Measurements from ENCODE around the gene ZFP62.

DNA sequence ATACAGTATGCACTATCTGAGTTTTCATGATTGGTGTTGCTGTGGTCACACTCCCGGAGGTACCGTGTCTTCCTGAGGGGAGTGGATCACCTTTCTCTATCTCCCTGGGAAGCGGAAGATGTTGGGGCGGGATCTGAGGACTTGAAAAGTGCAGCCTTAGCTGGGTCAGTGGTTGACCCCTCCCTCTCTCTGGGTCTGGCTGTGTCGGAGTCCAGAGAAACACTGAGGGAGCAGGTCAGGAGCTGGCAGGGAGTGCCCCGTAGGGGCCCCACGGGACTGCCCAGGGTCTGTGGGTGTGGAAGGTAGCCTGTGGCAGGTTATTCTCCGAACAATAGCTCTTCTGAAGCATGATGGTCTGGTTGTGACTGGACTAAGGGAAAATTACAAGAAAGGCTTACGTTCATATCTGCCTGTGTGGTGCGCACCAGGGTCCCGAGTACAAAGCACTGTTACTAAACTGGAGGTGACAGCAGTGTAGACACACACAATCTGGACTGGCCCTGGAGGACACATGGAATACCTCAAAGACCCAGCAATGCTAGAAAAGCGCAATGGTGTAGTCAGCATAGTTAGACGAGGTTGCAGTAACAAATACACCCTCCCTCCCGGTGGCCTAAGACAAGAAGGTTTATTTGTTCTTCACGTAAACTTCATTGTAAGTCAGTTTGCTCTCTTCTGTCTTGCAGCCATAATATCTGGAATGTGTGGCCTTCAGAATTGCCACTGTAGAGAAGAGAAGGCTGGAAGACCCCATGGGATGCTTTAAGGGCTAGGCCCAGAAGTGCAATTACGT is 9.4 kb upstream of the ZFP62 start:
- TF ChIP-seq, protein P1, sequence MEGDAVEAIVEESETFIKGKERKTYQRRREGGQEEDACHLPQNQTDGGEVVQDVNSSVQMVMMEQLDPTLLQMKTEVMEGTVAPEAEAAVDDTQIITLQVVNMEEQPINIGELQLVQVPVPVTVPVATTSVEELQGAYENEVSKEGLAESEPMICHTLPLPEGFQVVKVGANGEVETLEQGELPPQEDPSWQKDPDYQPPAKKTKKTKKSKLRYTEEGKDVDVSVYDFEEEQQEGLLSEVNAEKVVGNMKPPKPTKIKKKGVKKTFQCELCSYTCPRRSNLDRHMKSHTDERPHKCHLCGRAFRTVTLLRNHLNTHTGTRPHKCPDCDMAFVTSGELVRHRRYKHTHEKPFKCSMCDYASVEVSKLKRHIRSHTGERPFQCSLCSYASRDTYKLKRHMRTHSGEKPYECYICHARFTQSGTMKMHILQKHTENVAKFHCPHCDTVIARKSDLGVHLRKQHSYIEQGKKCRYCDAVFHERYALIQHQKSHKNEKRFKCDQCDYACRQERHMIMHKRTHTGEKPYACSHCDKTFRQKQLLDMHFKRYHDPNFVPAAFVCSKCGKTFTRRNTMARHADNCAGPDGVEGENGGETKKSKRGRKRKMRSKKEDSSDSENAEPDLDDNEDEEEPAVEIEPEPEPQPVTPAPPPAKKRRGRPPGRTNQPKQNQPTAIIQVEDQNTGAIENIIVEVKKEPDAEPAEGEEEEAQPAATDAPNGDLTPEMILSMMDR (conservative IDR thresholded peaks at IDR 0.05; ENCODE audit: low read length) = no peak
- TF ChIP-seq EZH2phosphoT487 (IDR thresholded peaks at IDR 0.05; ENCODE audit: borderline replicate concordance, low read depth, low read length) = no peak
